ENCODE data around the gene MFAP5.

GRCh38 chr12:8661751-8662150, 875 bp downstream of the MFAP5 start:
- TF ChIP-seq CTCF (IDR thresholded peaks at IDR 0.05) = no peak
- TF ChIP-seq POLR2A (IDR thresholded peaks at IDR 0.05) = no peak

Data from esophagus squamous epithelium (tissue), 4 donors.